Cardiac muscle cell (in vitro differentiated cells and primary cell): ENCODE results near the gene LEMD2. TPM values are rescaled to one million over a fixed set of nuclear protein-coding genes. Genes with fewer than 3 reads are reported as not detected.

Source experiments
- DNase-seq, 2 donors: peaks; one replicate each; pipeline versions ENCODE4 v3.0.0 to v3.0.0-alpha.2; 2010 to 2017; ENCODE audit warnings: low read depth in 1 of 2, low spot score in 1 of 2
- H3K27ac ChIP-seq: fragments of 200-600 bp; sonication (generic); 2 replicates; pipeline ENCODE4 v1.5.1; 2016
- H3K27me3 ChIP-seq: fragments of 200-600 bp; sonication (generic); 2 replicates; pipeline ENCODE4 v1.6.0; 2016; ENCODE audit warnings: control low read depth
- H3K36me3 ChIP-seq: fragments of 200-600 bp; sonication (generic); 2 replicates; pipeline ENCODE4 v1.5.1; 2016; ENCODE audit warnings: control low read depth
- H3K4me1 ChIP-seq: fragments of 200-600 bp; sonication (generic); 2 replicates; pipeline ENCODE4 v1.8.1; 2017; ENCODE audit warnings: low read depth, mild to moderate bottlenecking, mixed run types
- H3K4me3 ChIP-seq: fragments of 200-600 bp; sonication (generic); 2 replicates; pipeline ENCODE4 v1.5.1; 2016; ENCODE audit warnings: mild to moderate bottlenecking
- H3K9me3 ChIP-seq: fragments of 200-600 bp; sonication (generic); 2 replicates; pipeline ENCODE4 v1.5.1; 2017; ENCODE audit warnings: low read depth, mild to moderate bottlenecking, control low read depth
- CTCF ChIP-seq: IDR thresholded peaks from 2 replicates; pipeline ENCODE4 v1.5.1; 2012; ENCODE audit warnings: low read depth, mild to moderate bottlenecking, low read length
- polyA plus RNA-seq: library from polyadenylated mRNA; unstranded; fragments of >200 nt; fragmentation: Nextera tagmentation; extraction: Ambion mirVana; gene quantifications from 2 replicates; pipeline ENCODE4 v1.2.1, GENCODE V29; 2016
- total RNA-seq: library from RNA; depleted of rRNA; stranded (reverse); fragments of >200 nt; gene quantifications from 2 replicates; pipeline ENCODE4 v1.2.3, GENCODE V29; 2016

Gene LEMD2
- total and polyA plus RNA-seq, 2 experiments from 2014 or later: 65.4 to 78.2 TPM

GRCh38 chr6:33827546-33828451 is 38.9 kb upstream of the LEMD2 start:
- Histone ChIP-seq H3K27ac (no peak overlapping the region), H3K4me3 (no peak overlapping the region), H3K27me3 (no peaks in the 10 kb centered on the region), H3K4me1 (peaks cover 7% of the 10 kb centered on the region), H3K9me3 (no peaks in the 10 kb centered on the region), H3K36me3 (no peaks in the 10 kb centered on the region)
- TF ChIP-seq CTCF: no peak
- DNase-seq: no peak

- H3K4me3 ChIP-seq: no peak overlapping the region
- H3K4me1 ChIP-seq: peaks cover 7% of the 10 kb centered on the region
- no peak for DNase-seq
- no peak for TF ChIP-seq CTCF
- H3K27me3 ChIP-seq: no peaks in the 10 kb centered on the region
- H3K27ac ChIP-seq: no peak overlapping the region
- H3K9me3 ChIP-seq: no peaks in the 10 kb centered on the region
- no peaks in the 10 kb centered on the region for H3K36me3 ChIP-seq
Measured at GRCh38 chr6:33826537-33826936, 37.6 kb upstream of the LEMD2 start.

- Histone ChIP-seq H3K4me3 (no peak overlapping the region), H3K36me3 (no peaks in the 10 kb centered on the region), H3K27ac (no peak overlapping the region), H3K4me1 (peaks cover 7% of the 10 kb centered on the region), H3K9me3 (no peaks in the 10 kb centered on the region), H3K27me3 (no peaks in the 10 kb centered on the region)
- DNase-seq: peak in 1 of 2 donors; percentile 80
- no peak for TF ChIP-seq CTCF
Measured at GRCh38 chr6:33824461-33825154, 35.7 kb upstream of the LEMD2 start.

GRCh38 chr6:33823806-33824205 is 34.9 kb upstream of the LEMD2 start:
- no peaks in the 10 kb centered on the region for H3K36me3 ChIP-seq
- H3K27ac ChIP-seq: no peak overlapping the region
- no peaks in the 10 kb centered on the region for H3K27me3 ChIP-seq
- H3K4me1 ChIP-seq: peaks cover 2% of the 10 kb centered on the region
- no peak overlapping the region for H3K4me3 ChIP-seq
- no peak for TF ChIP-seq CTCF
- DNase-seq: no peak
- no peaks in the 10 kb centered on the region for H3K9me3 ChIP-seq

- TF ChIP-seq CTCF: peak; percentile 31
- H3K27ac ChIP-seq: no peak overlapping the region
- DNase-seq: peak; percentile 25 to 39
- no peak overlapping the region for H3K4me3 ChIP-seq
- H3K9me3 ChIP-seq: no peaks in the 10 kb centered on the region
- H3K4me1 ChIP-seq: no peaks in the 10 kb centered on the region
- no peaks in the 10 kb centered on the region for H3K27me3 ChIP-seq
- no peaks in the 10 kb centered on the region for H3K36me3 ChIP-seq
Measured at GRCh38 chr6:33822575-33823395, 33.9 kb upstream of the LEMD2 start.
